OCI-LY7 (cell line): ENCODE data around the gene FAM181B. TPM values are rescaled to one million over a fixed set of nuclear protein-coding genes. Genes with fewer than 3 reads are reported as not detected.
A peak's percentile ranks its signal among the peaks of the same experiment; 100 is the strongest.

Experiments used
- BruUV-seq: library from RNA; stranded (reverse); fragments of 400-500 nt; replicated peaks from 2 replicates; lab custom pipeline; 2021; lab: Mats Ljungman, UMichigan
- CTCF ChIA-PET: fragments of 300-600 bp; sonication (Branson Sonifier 250); formaldehyde crosslinking; loops from one replicate; lab custom pipeline; 2022; ENCODE audit warnings: antibody characterized with exemption; ENCODE audit not compliant: unreplicated experiment; lab: Charles Lee
- POLR2A ChIA-PET: fragments of 300-600 bp; sonication (Branson Sonifier 250); formaldehyde crosslinking; loops from one replicate; lab custom pipeline; 2022; ENCODE audit warnings: antibody characterized with exemption; lab: Charles Lee
- DNase-seq: peaks from one replicate; pipeline ENCODE4 v3.0.0-alpha.2; 2015; ENCODE audit warnings: low spot score
- H2AFZ ChIP-seq: fragments of 200-600 bp; sonication (generic), shearing (Covaris generic); 2 replicates; pipeline ENCODE4 v1.6.1; 2014; ENCODE audit warnings: mild to moderate bottlenecking, antibody characterized with exemption, low read length, moderate library complexity
- H3K27ac ChIP-seq: fragments of 200-600 bp; sonication (generic); 2 replicates; pipeline ENCODE4 v1.5.1; 2014; ENCODE audit warnings: mixed run types, low read depth, mild to moderate bottlenecking, moderate library complexity, low read length, inconsistent platforms; ENCODE audit not compliant: poor library complexity, severe bottlenecking
- H3K36me3 ChIP-seq: fragments of 200-600 bp; sonication (generic); 2 replicates; pipeline ENCODE4 v1.6.1; 2014; ENCODE audit warnings: mild to moderate bottlenecking, antibody characterized with exemption, low read length, moderate library complexity, mixed read lengths; ENCODE audit not compliant: insufficient read depth
- H3K4me1 ChIP-seq: fragments of 200-600 bp; sonication (generic); 2 replicates; pipeline ENCODE4 v1.5.1; 2014; ENCODE audit warnings: mild to moderate bottlenecking, low read length; ENCODE audit not compliant: insufficient read depth, poor library complexity, severe bottlenecking
- H3K4me2 ChIP-seq: fragments of 200-600 bp; sonication (generic); 2 replicates; pipeline ENCODE4 v1.6.1; 2014; ENCODE audit warnings: mild to moderate bottlenecking, low read length
- H3K4me3 ChIP-seq: fragments of 200-600 bp; sonication (generic); 2 replicates; pipeline ENCODE4 v1.5.1; 2014; ENCODE audit warnings: mild to moderate bottlenecking, low read depth, low read length; ENCODE audit not compliant: poor library complexity, severe bottlenecking
- H3K79me2 ChIP-seq: fragments of 200-600 bp; sonication (generic); 2 replicates; pipeline ENCODE4 v1.6.1; 2016; ENCODE audit warnings: low read depth, mild to moderate bottlenecking, low read length, moderate library complexity, mixed read lengths; ENCODE audit not compliant: insufficient read depth
- H3K9me2 ChIP-seq: fragments of 200-600 bp; sonication (generic); 2 replicates; pipeline ENCODE4 v1.6.1; 2016; ENCODE audit warnings: mild to moderate bottlenecking, low read length, mixed read lengths; ENCODE audit not compliant: insufficient read depth
- H3K9me3 ChIP-seq: fragments of 200-600 bp; sonication (generic); 2 replicates; pipeline ENCODE4 v1.6.1; 2014; ENCODE audit warnings: mild to moderate bottlenecking, mixed run types, low read length, mixed read lengths
- H4K20me1 ChIP-seq: fragments of 200-600 bp; sonication (generic); 2 replicates; pipeline ENCODE4 v1.6.1; 2014; ENCODE audit warnings: mild to moderate bottlenecking, antibody characterized with exemption, low read length, moderate library complexity, mixed read lengths; ENCODE audit not compliant: insufficient read depth
- EZH2phosphoT487 ChIP-seq: fragments of 200-600 bp; sonication (generic); IDR thresholded peaks from 2 replicates; pipeline ENCODE4 v1.6.1; 2018; ENCODE audit warnings: low read depth, borderline replicate concordance, mild to moderate bottlenecking, mixed run types, antibody characterized with exemption, low read length, moderate library complexity, mixed read lengths
- intact Hi-C: fragments of 100-400 bp; cut with micrococcal nuclease; formaldehyde crosslinking; loops from one replicate; pipeline ENCODE4 v1.10.0; 2022; ENCODE audit not compliant: unreplicated experiment
- total RNA-seq, 2 experiments: library from RNA; depleted of rRNA in 1 of 2; stranded (reverse); fragments of >200 nt in 1 of 2; shearing (Covaris generic) in 1 of 2; gene quantifications; 2 replicates each; pipeline ENCODE4 v1.2.3, GENCODE V29; 2014 to 2022
- TF ChIP-seq, protein P1 (sequence below): fragments of 200-600 bp; sonication (generic); conservative IDR thresholded peaks from 2 replicates; pipeline ENCODE4 v1.5.1; 2014; ENCODE audit warnings: mild to moderate bottlenecking, antibody characterized with exemption, low read length, moderate library complexity, mixed read lengths

FAM181B gene
- total RNA-seq, 2 experiments from 2014 or later = not detected

DNA sequence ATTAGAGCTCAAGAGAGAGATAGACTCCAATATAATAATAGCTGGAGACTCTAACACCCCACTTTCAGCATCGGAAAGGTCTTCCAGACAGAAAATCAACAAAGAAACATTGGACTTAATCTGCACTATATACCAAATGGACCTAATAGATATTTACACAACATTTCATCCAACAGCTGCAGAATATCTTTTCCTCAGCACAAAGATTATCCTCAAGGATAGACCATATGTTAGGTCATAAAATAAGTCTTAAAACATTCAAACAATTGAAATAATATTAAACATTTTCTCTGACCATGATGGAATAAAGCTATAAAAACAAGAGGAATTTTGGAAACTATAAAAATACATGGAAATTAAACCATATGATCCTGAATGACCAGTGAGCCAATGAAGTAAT is 45.1 kb upstream of the FAM181B start:
- Histone ChIP-seq H3K27ac (no peak overlapping the region), H3K4me1 (no peaks in the 10 kb centered on the region), H3K9me3 (no peaks in the 10 kb centered on the region), H3K36me3 (no peaks in the 10 kb centered on the region), H4K20me1 (no peaks in the 10 kb centered on the region), H3K4me2 (no peak overlapping the region), H3K79me2 (no peaks in the 10 kb centered on the region), H3K9me2 (no peaks in the 10 kb centered on the region), H2AFZ (no peak overlapping the region), H3K4me3 (no peak overlapping the region)
- no TSS peak for BruUV-seq
- ChIA-PET POLR2A (interaction anchor here (0.7 to 1.1 kb wide), 4 partner anchors 11 to 373 kb away, joined by 3 read pairs; no protein-coding TSS in a partner anchor), CTCF (no interaction called here)
- no peak for TF ChIP-seq EZH2phosphoT487
- TF ChIP-seq, protein P1, sequence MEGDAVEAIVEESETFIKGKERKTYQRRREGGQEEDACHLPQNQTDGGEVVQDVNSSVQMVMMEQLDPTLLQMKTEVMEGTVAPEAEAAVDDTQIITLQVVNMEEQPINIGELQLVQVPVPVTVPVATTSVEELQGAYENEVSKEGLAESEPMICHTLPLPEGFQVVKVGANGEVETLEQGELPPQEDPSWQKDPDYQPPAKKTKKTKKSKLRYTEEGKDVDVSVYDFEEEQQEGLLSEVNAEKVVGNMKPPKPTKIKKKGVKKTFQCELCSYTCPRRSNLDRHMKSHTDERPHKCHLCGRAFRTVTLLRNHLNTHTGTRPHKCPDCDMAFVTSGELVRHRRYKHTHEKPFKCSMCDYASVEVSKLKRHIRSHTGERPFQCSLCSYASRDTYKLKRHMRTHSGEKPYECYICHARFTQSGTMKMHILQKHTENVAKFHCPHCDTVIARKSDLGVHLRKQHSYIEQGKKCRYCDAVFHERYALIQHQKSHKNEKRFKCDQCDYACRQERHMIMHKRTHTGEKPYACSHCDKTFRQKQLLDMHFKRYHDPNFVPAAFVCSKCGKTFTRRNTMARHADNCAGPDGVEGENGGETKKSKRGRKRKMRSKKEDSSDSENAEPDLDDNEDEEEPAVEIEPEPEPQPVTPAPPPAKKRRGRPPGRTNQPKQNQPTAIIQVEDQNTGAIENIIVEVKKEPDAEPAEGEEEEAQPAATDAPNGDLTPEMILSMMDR = no peak
- DNase-seq = no peak
- intact Hi-C loops = loop anchor here (5.0 to 10.0 kb wide), 2 partner anchors 54 to 1036 kb away; no protein-coding TSS in a partner anchor

DNA sequence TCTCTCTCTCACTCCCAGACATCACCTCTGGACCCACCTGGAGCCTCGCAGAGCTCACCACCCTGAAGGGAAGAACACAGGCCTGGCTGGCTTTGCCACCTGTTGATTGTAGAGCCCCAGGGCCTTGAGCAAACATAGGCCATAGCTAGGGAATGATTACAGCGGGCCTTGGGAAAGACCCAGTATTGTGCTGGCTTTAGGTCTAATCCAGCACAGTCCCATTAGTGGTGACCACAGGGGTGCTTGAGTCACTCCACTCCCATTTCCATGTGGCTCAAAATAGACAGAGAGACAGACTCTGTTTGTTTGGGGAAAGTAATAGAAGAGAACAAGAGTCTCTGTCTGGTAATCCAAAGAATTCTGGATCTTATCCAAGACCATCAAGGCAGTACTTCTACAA is 42.7 kb upstream of the FAM181B start:
- Histone ChIP-seq H3K4me2 (no peak overlapping the region), H3K27ac (no peak overlapping the region), H3K79me2 (no peaks in the 10 kb centered on the region), H3K36me3 (no peaks in the 10 kb centered on the region), H3K4me3 (no peak overlapping the region), H3K9me2 (no peaks in the 10 kb centered on the region), H3K9me3 (no peaks in the 10 kb centered on the region), H3K4me1 (no peaks in the 10 kb centered on the region), H2AFZ (no peak overlapping the region), H4K20me1 (no peaks in the 10 kb centered on the region)
- no peak for DNase-seq
- CTCF ChIA-PET = interaction anchor here (0.6 to 0.9 kb wide), 2 partner anchors 39 to 949 kb away, joined by 3 to 5 read pairs; no protein-coding TSS in a partner anchor
- intact Hi-C loops = loop anchor here (5.0 to 10.0 kb wide), 2 partner anchors 56 to 1038 kb away; no protein-coding TSS in a partner anchor
- POLR2A ChIA-PET = interaction anchor here (0.6 to 1.0 kb wide), 2 partner anchors 12 to 632 kb away, joined by 3 read pairs; no protein-coding TSS in a partner anchor
- no TSS peak for BruUV-seq
- TF ChIP-seq, protein P1 = no peak
- TF ChIP-seq EZH2phosphoT487 = no peak

DNA sequence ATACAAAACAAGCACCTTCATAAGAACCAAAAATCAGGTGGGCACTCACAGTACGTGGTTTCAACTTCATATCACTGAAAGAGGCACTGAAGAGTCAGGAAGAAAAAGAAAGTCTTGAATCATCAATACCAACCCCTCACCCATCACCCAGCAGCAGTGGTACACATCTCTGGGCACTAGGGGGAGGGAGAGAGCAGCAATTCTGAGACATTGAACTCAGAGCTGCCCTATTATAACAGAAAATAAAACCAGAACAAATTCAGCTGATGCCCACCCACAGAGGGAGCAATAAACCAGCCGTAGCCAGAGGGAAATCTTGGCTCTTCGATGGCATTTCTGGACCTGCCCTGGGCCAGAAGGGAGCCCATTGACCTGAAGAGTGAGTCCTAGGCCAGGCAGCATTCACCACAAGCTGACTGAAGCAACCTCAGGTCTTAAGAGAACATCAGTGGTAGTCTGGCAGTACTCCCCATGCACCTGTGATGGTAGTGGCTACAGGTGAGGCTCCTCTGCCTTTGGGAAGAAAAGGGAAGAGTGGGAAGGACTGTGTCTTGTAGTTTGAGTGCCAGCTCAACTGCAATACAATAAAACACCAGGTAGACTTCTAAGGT is 42.2 kb upstream of the FAM181B start:
- Histone ChIP-seq H3K4me2 (no peak overlapping the region), H3K79me2 (no peaks in the 10 kb centered on the region), H3K27ac (no peak overlapping the region), H3K4me1 (no peaks in the 10 kb centered on the region), H3K36me3 (no peaks in the 10 kb centered on the region), H4K20me1 (no peaks in the 10 kb centered on the region), H3K9me2 (no peaks in the 10 kb centered on the region), H2AFZ (peak overlapping the region; percentile 47; the same call in 1 of the 2 replicates), H3K4me3 (no peak overlapping the region), H3K9me3 (no peaks in the 10 kb centered on the region)
- intact Hi-C loops = loop anchor here (1.0 to 10.0 kb wide), 3 partner anchors 56 to 1039 kb away; no protein-coding TSS in a partner anchor
- BruUV-seq = no TSS peak
- no peak for TF ChIP-seq EZH2phosphoT487
- TF ChIP-seq, protein P1 = peak; percentile 86
- peak; percentile 51 for DNase-seq
- ChIA-PET CTCF (interaction anchor here (0.6 to 0.9 kb wide), 2 partner anchors 38 to 949 kb away, joined by 3 to 5 read pairs; no protein-coding TSS in a partner anchor), POLR2A (interaction anchor here (0.6 to 1.0 kb wide), 2 partner anchors 12 to 632 kb away, joined by 3 read pairs; no protein-coding TSS in a partner anchor)
